ENCODE results near the gene PCBP3.
A peak's percentile ranks its signal among the peaks of the same experiment; 100 is the strongest.
"Not testable (repeated sequence)": the region's sequence is repeated elsewhere in the genome, so short reads cannot be mapped to it uniquely, and the experiment has no call there.

The PCBP3 gene

GRCh38 chr21:45613396-45613795, 30.1 kb upstream of the PCBP3 start:
- no peak for DNase-seq (ENCODE audit: low read depth)

- DNase-seq (ENCODE audit: low read depth) = no peak
These were observed 29.6 kb upstream of the PCBP3 start for GRCh38 chr21:45613881-45614280.

- no peak for DNase-seq (ENCODE audit: low read depth)
These were observed 28.3 kb upstream of the PCBP3 start for GRCh38 chr21:45615145-45615711.

GRCh38 chr21:45617021-45617921, 26.3 kb upstream of the PCBP3 start:
- DNase-seq (ENCODE audit: low read depth) = no peak

GRCh38 chr21:45618287-45618686, 25.2 kb upstream of the PCBP3 start:
- DNase-seq (ENCODE audit: low read depth) = peak; percentile 41

- peak; percentile 17 for DNase-seq (ENCODE audit: low read depth)
These were observed 24.6 kb upstream of the PCBP3 start for GRCh38 chr21:45618846-45619485.

GRCh38 chr21:45620201-45620923, 23.2 kb upstream of the PCBP3 start:
- DNase-seq (ENCODE audit: low read depth) = no peak

- not testable (repeated sequence) for DNase-seq (ENCODE audit: low read depth)
These were observed 21.8 kb upstream of the PCBP3 start for GRCh38 chr21:45621435-45622331.

GRCh38 chr21:45622416-45623097, 21.0 kb upstream of the PCBP3 start:
- DNase-seq (ENCODE audit: low read depth) = no peak

- no peak for DNase-seq (ENCODE audit: low read depth)
These were observed 20.1 kb upstream of the PCBP3 start for GRCh38 chr21:45623436-45623835.

GRCh38 chr21:45626127-45626526, 17.4 kb upstream of the PCBP3 start:
- DNase-seq (ENCODE audit: low read depth) = not testable (repeated sequence)

GRCh38 chr21:45629046-45629981, 14.2 kb upstream of the PCBP3 start:
- no peak for DNase-seq (ENCODE audit: low read depth)

GRCh38 chr21:45630066-45630694, 13.3 kb upstream of the PCBP3 start:
- no peak for DNase-seq (ENCODE audit: low read depth)

- no peak for DNase-seq (ENCODE audit: low read depth)
These were observed 12.6 kb upstream of the PCBP3 start for GRCh38 chr21:45630876-45631275.

GRCh38 chr21:45631540-45631939, 12.0 kb upstream of the PCBP3 start:
- DNase-seq (ENCODE audit: low read depth) = no peak

GRCh38 chr21:45632160-45632559, 11.4 kb upstream of the PCBP3 start:
- DNase-seq (ENCODE audit: low read depth) = no peak

GRCh38 chr21:45632637-45633251, 10.8 kb upstream of the PCBP3 start:
- no peak for DNase-seq (ENCODE audit: low read depth)

- DNase-seq (ENCODE audit: low read depth) = no peak
These were observed 8.9 kb upstream of the PCBP3 start for GRCh38 chr21:45634511-45635183.

All from ELR (cell line).